Forelimb muscle (tissue), 1 donor: Measurements from ENCODE around the gene SPATS2. TPM values are rescaled to one million over a fixed set of nuclear protein-coding genes. Genes with fewer than 3 reads are reported as not detected.
"Not testable (repeated sequence)": the region's sequence is repeated elsewhere in the genome, so short reads cannot be mapped to it uniquely, and the experiment has no call there.

ENCODE experiments used
- DNase-seq: peaks from one replicate; pipeline ENCODE4 v3.0.0-alpha.2; 2013; ENCODE audit warnings: low read depth
- polyA plus RNA-seq: library from polyadenylated mRNA; unstranded; fragments of 120-200 nt; gene quantifications from one replicate; pipeline ENCODE4 v1.2.1, GENCODE V29; 2013; ENCODE audit not compliant: insufficient read length

Gene SPATS2
- polyA plus RNA-seq, 1 donor, result 29.4 TPM

DNA sequence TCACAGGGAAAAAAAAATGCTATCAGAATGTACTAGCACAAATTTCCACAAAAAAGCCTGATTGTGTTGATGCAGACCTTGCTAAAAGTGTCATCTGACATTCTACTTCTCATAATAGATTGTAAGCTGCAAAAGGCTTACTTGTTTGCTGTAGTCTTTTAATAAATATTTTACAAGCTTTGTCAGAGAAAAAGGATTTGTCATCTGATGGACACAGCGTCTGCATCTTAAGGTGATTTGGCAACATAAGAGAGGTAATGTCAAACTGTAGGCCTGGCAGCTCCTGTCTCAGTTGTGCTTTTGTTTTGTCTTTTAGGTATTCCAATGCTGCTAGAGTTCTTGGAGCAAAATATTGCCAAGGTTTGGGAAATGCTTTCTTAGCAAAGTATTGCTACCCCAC lies 145.3 kb downstream of the SPATS2 start:
- DNase-seq, result no peak

DNA sequence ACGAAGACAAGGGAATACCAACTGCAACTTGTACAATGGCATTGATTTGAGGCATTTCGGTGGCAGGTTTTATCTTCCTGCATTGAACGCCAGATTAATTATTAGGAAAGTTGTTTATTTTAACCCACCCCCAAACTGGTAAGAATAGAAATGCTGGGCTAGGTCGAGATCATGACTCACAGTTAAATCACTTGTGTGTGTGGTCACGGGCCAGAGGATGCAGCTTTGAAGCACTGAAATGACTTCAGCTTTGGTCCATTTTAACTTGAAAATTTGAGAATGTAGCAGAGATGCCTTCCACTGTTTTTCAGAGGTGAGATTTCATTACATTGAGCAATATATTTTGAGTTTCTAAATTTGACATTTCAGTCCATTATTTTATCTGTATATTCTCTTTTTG lies 148.0 kb downstream of the SPATS2 start:
- no peak for DNase-seq

DNA sequence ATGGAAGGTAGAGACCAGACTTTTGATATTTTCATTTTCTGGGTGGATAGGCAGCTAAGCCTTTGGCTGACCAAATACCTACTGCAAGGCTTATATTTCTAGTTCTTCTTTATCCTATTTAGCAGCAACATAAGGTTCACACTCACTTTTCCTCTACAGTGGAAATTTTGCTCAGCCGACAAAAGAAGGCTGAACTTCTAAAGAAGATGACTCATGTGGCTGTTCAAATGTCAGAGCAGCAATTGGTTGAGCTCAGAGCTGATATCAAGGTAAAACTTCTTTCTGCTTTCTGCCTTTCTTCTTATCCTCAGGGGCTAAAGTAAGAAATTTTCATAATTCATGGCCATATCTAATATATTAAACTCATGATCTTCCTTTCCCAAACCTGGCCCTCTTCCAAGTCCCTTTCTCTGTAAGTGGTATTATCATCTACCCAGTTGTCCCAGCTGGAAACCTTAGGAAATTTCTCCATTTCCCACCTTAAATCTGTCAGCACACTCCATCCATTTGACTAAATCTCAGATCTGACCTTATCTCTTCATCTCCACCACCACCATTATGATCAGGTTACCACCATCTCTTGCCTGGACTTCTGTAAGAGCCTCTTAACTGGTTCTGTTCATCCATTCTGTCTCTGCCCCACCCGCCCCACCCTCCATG lies 151.8 kb downstream of the SPATS2 start:
- DNase-seq, result no peak

DNA sequence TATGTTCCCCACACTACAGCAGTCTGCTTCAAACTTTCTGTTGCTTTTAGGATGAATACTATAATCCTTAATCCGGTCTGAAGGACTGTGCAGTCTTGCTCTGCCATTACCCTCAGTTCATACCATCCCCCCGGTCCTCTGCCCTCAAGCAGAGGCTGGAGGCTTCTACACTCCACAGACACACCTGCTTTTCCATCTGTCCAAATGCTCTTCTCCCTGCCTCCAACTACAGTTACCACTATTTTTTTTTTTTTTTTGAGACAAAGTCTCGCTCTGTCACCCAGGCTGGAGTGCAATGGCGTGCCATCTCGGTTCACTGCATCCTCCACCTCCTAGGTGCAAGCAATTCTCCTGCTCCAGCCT lies 152.3 kb downstream of the SPATS2 start:
- DNase-seq, result no peak

DNA sequence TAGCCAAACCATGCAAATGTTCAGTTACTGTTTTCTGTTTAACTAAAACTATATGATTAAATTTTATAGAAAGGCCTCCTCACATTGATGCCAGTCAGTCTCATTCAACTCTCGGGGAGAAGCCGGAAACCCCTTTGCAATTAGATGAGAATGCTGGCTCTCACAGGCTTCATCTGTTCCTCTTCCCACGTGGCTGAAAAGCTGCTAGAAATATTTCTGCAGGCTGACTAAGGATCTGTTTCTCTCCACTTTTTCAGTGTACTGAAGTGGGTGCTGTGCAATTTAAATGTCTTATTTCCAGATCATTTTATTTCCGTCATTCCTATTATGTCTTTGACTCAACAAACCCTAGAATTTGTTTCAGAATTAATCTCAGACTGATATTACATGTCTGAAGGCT lies 154.1 kb downstream of the SPATS2 start:
- DNase-seq, result no peak

DNA sequence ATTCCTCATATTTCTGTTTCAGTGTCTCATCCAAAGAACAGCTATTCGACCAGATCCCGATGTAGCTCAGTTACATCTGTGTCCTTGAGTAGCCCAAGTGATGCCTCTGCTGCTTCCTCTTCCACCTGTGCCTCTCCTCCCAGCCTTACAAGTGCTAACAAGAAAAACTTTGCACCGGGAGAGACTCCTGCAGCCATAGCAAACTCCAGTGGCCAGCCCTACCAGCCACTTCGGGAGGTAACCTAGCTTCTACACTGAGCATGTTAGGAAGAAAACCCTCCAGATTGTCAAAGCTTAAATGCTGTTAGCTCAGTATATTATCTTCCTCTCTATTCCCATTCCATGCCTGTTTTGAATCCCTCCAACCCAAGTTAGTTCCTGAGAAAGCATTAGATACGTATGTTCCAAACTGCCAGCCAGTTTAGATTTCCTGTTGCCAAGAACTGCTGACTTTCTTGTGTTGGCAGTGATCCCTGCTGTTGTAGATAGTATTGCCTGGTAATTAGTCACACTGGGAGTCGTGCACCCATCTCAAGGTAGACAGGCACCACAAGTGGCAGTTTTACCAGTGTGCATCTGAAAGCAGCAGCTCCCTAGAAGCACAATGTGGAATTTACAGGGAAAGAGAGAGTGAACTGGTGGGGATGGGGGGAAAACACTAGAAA lies 157.5 kb downstream of the SPATS2 start:
- no peak for DNase-seq

DNA sequence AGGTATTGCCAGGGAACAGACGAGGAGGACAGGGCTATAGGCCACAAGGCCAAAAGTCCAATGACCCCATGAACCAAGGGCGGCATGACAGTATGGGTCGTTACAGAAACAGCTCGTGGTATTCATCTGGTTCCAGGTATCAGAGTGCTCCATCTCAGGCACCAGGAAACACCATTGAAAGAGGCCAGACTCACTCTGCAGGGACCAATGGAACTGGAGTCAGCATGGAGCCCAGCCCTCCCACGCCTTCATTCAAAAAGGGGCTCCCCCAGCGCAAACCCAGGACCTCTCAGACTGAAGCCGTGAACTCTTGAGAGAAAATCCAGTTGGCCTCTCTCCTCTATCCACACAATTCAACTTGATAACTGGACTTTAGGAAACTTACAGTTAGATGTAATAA lies 158.7 kb downstream of the SPATS2 start:
- DNase-seq, result no peak

DNA sequence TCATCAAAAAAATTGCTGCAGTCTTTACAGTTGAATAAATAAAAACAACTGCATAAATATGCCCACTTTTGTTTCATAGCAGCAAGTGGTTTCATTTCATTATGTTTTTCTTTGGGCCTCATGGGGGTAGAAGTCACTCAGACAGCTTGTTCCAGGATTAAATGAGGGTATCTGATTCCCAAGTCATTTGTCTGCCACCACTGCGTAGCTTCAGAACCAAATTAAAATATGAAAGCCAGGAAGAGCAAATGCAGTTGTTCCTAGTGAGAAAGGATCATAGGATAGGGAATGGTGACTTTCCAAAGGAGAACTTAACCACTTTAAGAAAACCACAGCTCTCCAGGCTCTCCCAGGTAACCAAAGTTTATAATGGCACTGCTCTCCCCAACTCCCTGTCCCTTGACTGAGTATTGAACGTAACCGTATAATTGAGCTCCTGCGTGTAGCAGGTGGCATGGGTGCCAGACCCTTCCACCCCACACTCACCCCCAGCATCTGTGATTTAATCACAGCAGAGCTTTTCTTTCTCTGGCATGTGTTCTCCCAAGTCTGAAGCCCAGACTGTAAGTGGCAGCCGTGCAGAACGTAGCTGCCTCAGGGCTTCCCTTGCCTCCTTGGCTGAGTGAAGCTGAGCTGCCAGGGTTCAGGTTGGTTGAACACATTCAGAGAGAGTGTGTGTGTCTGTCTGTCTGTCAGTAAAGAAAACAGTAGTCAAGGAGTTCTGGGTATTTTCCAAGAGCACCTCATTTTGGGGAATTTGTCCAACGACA lies 160.3 kb downstream of the SPATS2 start:
- DNase-seq, result no peak

DNA sequence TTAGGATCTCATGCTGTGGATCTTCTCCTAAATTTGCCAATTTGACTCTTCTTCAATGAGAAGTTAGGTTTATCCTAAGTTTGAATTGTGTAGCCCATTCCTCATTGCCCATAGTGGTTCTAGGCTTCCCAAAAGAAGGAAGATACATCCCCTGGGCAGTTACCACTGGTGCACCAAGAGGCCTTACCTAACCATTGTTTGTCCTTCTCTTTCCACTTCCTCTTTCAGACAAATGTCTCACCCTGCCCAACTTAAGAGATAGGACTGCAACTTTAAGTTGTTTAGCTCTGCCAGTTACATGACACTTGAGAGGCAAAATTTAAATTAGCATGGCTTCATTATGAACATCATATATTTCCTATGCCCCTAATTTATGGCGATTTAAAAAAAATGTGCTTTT lies 162.2 kb downstream of the SPATS2 start:
- no peak for DNase-seq

DNA sequence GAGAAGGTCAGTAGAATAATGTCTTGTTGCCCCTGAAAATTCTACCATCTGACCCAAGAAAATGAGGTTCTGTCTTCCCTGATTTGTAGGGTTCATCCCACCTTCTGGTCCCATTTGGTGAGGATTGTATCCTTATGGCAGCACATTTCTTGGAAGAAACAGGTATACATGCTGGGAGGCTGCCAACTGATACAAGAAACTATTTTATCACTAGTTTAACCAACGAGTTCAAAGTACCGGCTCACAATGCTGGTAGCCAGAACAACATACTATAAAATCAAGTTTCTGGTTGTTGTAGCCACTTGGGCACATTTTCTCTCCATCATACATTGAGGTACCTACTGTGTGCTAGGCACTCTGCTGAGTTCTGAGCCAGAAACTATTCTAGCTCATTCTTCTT lies 164.5 kb downstream of the SPATS2 start:
- no peak for DNase-seq

DNA sequence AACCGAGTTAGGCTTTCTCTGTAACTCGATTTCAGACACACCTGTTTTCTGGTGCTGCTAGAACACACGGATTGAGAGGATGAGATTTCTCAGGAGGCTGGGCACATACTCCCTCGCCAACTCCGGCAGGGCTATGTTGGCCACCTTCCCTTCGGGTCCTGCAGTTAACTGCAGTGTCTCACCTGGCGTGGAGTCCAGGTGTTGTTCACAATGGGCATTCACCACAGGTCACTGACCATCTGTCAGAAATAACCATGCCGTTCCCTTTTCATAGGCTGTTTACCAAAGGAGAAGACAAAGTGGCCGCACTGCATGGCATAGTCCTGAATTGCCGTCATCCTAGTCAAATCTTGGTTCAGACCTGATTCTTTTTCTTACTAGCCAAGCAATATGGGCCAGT lies 166.1 kb downstream of the SPATS2 start:
- no peak for DNase-seq

DNA sequence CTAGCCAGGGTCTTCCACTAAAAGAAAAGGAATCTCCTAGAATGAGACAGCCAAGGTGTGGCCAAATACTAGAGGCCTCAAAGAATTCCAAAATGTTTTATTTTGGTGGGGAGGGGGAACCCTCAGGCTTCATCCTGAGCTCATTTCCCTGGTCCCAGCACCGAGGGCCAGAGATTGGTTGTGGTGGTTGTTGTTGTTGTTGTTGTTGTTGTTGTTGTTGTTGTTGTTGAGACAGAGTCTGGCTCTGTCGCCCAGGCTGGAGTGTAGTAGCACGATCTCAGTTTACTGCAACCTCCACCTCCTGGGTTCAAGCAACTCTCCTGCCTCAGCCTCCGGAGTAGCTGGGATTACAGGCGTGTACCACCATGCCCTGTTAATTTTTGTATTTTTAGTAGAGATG lies 166.9 kb downstream of the SPATS2 start:
- not testable (repeated sequence) for DNase-seq

DNA sequence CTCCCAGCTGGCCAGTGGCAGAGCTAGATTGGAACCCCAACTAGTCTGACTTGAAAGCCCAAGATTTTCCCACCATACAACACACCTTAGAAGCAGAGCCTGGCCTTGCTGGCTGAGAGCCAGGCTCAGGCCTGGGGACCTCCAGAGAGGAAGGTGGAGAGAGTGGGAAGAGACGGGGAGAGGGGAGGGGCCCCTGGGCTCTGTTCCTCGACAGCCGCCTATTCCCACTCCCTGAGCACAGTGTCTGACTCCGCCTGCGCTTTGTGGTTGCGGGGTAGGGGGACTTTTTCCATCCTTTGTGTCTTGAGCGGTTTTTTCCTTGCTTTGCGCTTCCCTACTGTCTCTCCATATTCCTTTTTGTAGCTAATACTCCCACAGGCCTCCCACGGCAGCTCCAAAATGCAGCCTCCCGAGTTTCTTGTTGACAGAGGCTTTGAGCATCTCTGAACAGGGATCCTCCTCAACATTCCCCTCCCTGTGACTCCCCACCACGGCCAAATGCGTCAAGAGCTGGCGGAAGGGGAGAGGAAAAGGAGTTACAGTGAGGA lies 167.5 kb downstream of the SPATS2 start:
- DNase-seq, result no peak

DNA sequence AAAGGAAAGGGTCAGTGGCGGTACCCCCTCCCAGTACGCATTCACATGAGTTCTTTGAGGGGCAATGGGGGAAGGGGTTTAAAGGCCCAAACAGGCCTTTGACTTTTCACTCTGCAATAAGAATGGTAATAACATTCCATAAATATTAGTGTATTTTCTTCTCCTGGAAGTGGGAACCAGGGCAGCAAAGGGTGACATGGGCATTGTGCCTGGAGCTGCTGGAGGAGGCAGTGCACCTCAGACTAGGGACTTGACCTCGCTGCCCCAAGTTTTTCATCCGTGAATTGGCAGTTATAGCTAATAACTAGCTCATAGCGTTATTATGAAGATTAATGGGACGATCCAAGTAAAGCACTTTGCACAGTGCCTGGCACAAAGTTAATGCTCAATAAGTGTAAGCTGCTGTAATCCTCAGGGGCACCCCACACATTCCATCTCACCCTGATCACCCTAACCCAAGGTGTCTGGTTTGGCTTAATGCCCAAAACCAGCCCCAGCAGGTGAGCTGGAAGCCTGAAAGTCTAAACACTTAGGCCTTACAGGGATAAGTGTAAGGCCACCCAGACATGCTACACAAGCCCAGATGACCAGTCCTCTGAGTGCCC lies 168.8 kb downstream of the SPATS2 start:
- no peak for DNase-seq

DNA sequence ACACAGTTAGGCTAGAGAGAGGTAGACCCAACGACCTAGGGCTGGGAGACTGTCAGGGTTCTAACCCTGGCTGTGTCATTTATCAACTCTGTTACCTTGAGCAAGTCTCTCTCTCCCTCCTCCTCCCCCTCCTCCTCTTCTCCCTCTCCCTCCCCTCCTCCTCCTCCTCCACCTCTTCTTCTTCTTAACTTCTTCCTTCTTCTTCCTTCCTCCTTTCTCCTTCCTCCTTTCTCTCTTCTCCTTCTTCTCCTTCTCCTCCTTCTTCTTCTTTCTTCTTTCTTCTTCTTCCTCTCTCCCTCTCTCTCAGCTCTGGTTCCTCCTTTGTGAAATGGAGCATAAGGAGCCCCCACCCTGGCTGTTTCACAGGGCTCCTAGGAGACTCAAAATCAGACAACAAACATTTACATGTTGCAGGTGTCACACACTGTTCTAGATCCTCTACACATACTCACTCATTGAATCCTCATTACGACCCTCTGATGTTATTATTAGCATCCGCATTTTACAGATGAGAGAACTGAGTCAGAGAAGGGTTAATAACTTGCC lies 169.3 kb downstream of the SPATS2 start:
- DNase-seq, result no peak

DNA sequence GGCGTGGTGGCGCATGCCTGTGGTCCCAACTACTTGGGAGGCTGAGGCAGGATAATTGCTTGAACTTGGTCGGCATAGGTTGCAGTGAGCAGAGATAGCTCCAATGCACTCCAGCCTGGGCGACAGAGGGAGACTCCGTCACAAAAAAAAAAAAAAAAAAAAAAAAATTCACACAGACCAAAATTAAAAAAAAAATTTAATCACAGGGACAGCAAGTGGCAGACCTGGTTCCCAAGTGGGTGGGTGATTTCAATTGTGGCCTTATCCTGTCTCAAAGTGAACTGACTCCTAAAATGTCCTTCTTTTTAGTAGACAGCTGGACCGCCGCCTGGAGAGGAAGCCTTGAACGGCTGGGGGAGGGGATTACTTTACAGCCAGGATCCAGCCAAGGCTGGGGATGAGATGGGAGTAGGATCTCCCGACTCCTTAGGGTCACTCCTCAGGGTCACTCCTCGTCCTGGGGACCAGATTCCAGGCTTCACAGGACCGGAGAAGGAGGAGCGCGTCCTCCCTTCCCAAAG lies 170.0 kb downstream of the SPATS2 start:
- DNase-seq, result no peak

DNA sequence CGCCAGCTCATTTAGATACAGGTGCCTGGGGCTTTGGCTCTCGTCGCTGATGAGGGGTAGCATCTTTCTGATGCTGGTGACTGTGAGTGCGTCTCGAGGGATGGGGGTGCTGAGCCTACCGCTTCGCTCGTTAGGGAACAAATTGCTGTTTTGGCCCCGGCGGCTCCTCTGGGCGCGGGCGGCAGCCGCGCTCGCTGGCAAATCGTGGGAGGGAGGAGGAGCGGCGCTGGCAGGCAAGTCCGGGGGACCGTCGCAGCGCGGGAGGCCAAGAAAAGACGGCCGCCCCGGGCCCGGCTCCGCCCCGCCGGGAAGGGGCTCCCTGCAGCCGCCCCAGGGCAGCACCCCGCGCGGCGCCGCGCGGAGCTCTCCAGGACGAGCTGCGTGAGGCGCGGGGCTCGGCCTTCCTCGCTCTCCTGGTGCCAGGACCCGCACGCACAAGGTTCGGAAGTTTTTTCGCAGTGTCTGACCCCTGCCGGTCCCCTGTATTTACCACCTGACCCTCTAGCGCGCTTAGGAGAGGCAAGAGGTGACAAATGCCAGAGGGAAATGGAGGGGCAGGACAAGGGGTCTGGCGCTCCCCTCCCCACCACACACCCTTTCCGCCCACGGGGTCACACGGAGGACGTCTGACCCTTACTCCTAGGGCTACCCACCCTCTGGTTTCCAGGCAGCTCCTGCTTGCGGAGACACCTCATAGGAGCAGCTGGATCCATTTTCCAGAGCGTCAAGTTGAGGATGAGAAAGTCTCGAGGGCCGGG lies 170.7 kb downstream of the SPATS2 start:
- no peak for DNase-seq

DNA sequence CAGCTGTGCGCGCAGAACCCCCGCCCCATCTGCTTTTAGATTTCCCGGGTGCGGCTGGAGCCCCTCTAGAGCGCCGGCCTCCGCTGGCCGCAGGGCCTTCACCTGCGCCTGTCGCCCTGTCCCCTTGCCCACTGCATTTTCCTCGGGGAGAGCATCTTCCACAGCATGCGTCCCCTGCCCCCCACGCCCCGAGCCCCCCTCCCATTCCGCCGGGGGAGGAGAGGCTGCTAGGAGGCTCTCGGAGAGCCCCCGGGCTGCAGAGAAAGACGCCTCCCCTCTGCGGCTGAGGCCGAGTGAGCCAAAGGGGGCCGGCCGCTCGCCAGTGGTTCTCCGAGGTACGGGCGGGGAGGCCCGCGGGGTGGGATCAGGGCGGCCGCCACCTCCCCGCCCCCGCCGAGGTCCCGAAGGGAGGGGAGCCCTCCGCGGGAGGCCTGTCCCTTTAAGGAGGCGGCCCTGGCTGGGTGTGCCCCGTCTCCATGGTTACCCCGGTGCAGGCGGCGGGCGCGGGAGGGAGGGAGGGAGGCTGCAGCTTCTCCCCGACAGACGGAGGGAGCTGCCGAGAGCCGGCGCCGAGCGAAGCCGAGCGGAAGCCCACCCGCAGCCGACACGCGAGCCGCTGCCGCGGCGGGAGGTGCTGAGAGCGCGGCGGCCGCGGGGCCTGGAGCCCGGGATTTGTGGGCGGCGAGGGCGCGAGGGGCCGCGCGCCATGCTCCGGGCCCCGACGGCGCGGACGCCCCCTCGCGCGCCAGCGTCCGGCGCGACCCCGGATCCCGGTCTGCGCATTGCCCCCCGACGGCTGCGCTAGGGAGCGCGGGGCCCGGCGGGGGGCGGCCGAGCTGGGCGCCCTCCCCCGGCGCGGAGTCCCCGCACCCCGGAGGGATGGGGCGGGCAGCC lies 171.5 kb downstream of the SPATS2 start, which contains the start of gene KCNH3:
Gene KCNH3, plus strand, starts transcription at position 521 of the 894 bp plus-strand sequence. CDS start 387 bp downstream, outside the sequence.
- DNase-seq, result peak; percentile 13

DNA sequence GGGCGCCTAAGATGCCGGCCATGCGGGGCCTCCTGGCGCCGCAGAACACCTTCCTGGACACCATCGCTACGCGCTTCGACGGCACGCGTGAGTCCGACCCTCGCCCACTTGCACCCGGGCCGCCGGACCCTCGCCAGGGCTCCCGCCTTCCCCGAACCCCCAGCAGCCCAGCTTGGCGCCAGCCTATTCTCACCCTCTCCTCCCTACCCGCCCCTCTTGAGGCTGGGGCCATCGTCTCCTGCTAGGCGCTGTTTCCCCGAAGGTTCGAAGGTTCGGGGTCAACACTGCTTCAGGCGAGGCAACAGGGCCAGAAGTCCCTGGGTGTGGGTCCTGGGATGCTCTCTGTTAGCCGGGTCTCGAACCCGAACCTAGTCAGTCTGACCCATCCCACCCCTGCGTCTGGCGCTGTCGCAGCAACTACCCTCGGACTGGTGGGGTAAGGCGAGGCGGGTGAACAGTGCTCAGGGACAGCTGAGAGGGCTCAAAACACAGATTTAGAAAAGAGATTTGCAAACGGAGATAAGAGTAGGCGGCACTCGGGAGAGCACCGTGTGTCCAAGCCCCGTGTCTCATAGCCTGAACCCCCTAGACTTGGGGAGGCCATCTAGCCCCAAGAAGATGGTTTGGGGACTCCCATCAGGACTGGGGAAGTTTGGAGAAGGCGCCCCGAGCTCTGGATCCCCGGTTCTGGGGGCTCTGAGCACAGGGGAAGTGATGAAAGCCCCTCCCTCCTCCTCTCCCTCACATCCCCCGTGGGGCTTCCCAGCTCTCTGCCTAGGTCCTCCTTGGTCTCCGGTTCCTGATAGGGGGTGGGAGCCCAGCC lies 172.4 kb downstream of the SPATS2 start:
- DNase-seq, result no peak
